ENCODE data around the gene IL4. TPM values are rescaled to one million over a fixed set of nuclear protein-coding genes. Genes with fewer than 3 reads are reported as not detected.

IL4 gene
- total and polyA plus RNA-seq, 8 donors, result not detected

DNA sequence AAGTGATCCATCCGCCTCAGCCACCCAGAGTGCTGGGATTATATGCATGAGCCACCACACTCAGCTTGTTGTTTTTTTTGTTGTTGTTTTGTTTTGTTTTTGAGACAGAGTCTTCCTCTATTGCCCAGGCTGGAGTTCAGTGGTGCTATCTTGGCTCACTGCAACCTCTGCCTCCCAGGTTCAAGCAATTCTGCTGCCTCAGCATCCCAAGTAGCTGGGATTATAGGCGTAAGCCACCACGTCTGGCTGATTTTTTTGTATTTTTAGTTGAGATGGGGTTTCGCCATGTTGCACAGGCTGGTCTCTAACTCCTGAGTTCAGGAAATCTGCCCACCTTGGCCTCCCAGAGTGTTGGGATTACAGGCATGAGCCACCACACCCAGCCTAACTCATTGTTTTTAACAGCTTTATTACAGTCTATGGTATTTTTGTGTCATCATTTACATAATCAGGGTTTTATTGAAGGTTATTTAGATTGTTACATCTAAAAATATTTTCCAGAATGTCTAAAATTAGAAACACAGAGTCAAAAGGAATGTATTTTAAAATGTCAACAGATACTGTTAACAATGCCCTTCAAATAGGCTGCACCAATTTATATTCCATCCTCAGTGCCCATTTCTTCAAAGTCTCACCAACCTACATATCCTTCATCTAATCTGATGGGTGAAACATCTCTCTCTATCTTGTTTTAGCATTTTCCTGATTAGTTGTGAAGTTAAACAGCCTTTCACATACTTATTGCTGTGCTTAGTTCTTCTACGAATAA lies 44.9 kb downstream of the IL4 start:
- ATAC-seq (no peak), FAIRE-seq (no peak), DNase-seq (no peak)
- H3K9me3 ChIP-seq, result no peaks in the 10 kb centered on the region
- WGBS, 2 donors, result 93 to 95% methylated on average over 5 of the region's 5 CpGs
- H3K4me3 ChIP-seq, result no peak overlapping the region
- intact Hi-C loops (cut with DNase I), result no loop called here
- no peaks in the 10 kb centered on the region for H3K27me3 ChIP-seq
- no peak overlapping the region for H3K27ac ChIP-seq
- no peaks in the 10 kb centered on the region for H3K36me3 ChIP-seq
- TF ChIP-seq, protein P1, sequence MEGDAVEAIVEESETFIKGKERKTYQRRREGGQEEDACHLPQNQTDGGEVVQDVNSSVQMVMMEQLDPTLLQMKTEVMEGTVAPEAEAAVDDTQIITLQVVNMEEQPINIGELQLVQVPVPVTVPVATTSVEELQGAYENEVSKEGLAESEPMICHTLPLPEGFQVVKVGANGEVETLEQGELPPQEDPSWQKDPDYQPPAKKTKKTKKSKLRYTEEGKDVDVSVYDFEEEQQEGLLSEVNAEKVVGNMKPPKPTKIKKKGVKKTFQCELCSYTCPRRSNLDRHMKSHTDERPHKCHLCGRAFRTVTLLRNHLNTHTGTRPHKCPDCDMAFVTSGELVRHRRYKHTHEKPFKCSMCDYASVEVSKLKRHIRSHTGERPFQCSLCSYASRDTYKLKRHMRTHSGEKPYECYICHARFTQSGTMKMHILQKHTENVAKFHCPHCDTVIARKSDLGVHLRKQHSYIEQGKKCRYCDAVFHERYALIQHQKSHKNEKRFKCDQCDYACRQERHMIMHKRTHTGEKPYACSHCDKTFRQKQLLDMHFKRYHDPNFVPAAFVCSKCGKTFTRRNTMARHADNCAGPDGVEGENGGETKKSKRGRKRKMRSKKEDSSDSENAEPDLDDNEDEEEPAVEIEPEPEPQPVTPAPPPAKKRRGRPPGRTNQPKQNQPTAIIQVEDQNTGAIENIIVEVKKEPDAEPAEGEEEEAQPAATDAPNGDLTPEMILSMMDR (IDR thresholded peaks at IDR 0.05), result no peak
- no peaks in the 10 kb centered on the region for H3K4me1 ChIP-seq

GRCh38 chr5:132725745-132726144 lies 52.0 kb downstream of the IL4 start:
- Histone ChIP-seq H3K27ac (no peak overlapping the region), H3K4me1 (no peaks in the 10 kb centered on the region), H3K36me3 (no peaks in the 10 kb centered on the region), H3K27me3 (no peaks in the 10 kb centered on the region), H3K9me3 (no peaks in the 10 kb centered on the region), H3K4me3 (no peak overlapping the region)
- TF ChIP-seq, protein P1 (IDR thresholded peaks at IDR 0.05), result no peak
- intact Hi-C loops (cut with DNase I), result no loop called here
- WGBS, 2 donors, result 96 to 97% methylated on average over 2 of the region's 2 CpGs
- no peak for FAIRE-seq
- no peak for DNase-seq
- ATAC-seq, result no peak

- intact Hi-C loops (cut with DNase I), result no loop called here
Observed at GRCh38 chr5:132729896-132730295, 56.1 kb downstream of the IL4 start.

More at GRCh38 chr5:132729896-132730295, 56.1 kb downstream of the IL4 start:
- H3K4me1 ChIP-seq, result no peaks in the 10 kb centered on the region
- H3K27ac ChIP-seq, result no peak overlapping the region
- H3K36me3 ChIP-seq, result no peaks in the 10 kb centered on the region
- H3K9me3 ChIP-seq, result no peaks in the 10 kb centered on the region
- ATAC-seq (no peak), DNase-seq (no peak), FAIRE-seq (no peak)
- WGBS, 2 donors, result 95 to 97% methylated on average over 10 of the region's 10 CpGs
- no peaks in the 10 kb centered on the region for H3K27me3 ChIP-seq
- TF ChIP-seq, protein P1 (IDR thresholded peaks at IDR 0.05), result no peak
- H3K4me3 ChIP-seq, result no peak overlapping the region

Other genes starting within 250 kb of the IL4 start
- gene IRF1, start 183.2 kb upstream of the IL4 start, total RNA-seq, result 10 to 100 TPM in 4 of 6 donors, 1 to 10 TPM in 2; 7.0 to 28.0 (median 11.1) TPM
- gene IRF1, start 183.2 kb upstream of the IL4 start, polyA plus RNA-seq, result 10 to 100 TPM in 1 of 2 donors, 1 to 10 TPM in 1; 8.5 to 30.8 TPM
- gene IL5, start 130.5 kb upstream of the IL4 start, total RNA-seq, result not detected
- not detected for gene IL5, start 130.5 kb upstream of the IL4 start, polyA plus RNA-seq
- 10 to 100 TPM; 11.3 to 21.1 (median 17.1) TPM for gene RAD50, start 117.0 kb upstream of the IL4 start, total RNA-seq
- 1 to 10 TPM; 5.9 to 7.8 TPM for gene RAD50, start 117.0 kb upstream of the IL4 start, polyA plus RNA-seq
- gene IL13, start 15.8 kb upstream of the IL4 start, total RNA-seq, result not detected
- under 1 TPM in 1 of 2 donors, not detected in 1; 0.07 TPM for gene IL13, start 15.8 kb upstream of the IL4 start, polyA plus RNA-seq
- 1 to 10 TPM; 2.4 to 6.3 (median 4.1) TPM for gene KIF3A, start 63.6 kb downstream of the IL4 start, total RNA-seq
- 1 to 10 TPM; 2.4 to 5.0 TPM for gene KIF3A, start 63.6 kb downstream of the IL4 start, polyA plus RNA-seq
- gene CCNI2, start 73.4 kb downstream of the IL4 start, total RNA-seq, result 1 to 10 TPM in 4 of 6 donors, under 1 TPM in 2; 0.69 to 4.4 (median 1.3) TPM
- 1 to 10 TPM in 1 of 2 donors, under 1 TPM in 1; 0.84 to 1.8 TPM for gene CCNI2, start 73.4 kb downstream of the IL4 start, polyA plus RNA-seq
- gene SEPTIN8, start 103.2 kb downstream of the IL4 start, total RNA-seq, result 10 to 100 TPM; 13.1 to 32.8 (median 17.1) TPM
- gene SEPTIN8, start 103.2 kb downstream of the IL4 start, polyA plus RNA-seq, result 10 to 100 TPM; 17.9 to 18.6 TPM
- gene SOWAHA, start 139.3 kb downstream of the IL4 start, total RNA-seq, result 1 to 10 TPM; 1.5 to 2.8 (median 1.9) TPM
- 1 to 10 TPM; 1.4 to 5.0 TPM for gene SOWAHA, start 139.3 kb downstream of the IL4 start, polyA plus RNA-seq
- gene SHROOM1, start 156.7 kb downstream of the IL4 start, total RNA-seq, result 10 to 100 TPM; 10.7 to 14.7 (median 11.6) TPM
- 10 to 100 TPM; 30.9 to 62.0 TPM for gene SHROOM1, start 156.7 kb downstream of the IL4 start, polyA plus RNA-seq
- under 1 TPM; 0.19 to 0.93 (median 0.31) TPM for gene GDF9, start 192.5 kb downstream of the IL4 start, total RNA-seq
- 1 to 10 TPM in 1 of 2 donors, under 1 TPM in 1; 0.42 to 1.1 TPM for gene GDF9, start 192.5 kb downstream of the IL4 start, polyA plus RNA-seq
- 100 to 1,000 TPM; 133 to 235 (median 189) TPM for gene UQCRQ, start 192.7 kb downstream of the IL4 start, total RNA-seq
- gene UQCRQ, start 192.7 kb downstream of the IL4 start, polyA plus RNA-seq, result 100 to 1,000 TPM; 208 to 216 TPM
- gene LEAP2, start 199.7 kb downstream of the IL4 start, total RNA-seq, result 1 to 10 TPM in 3 of 6 donors, under 1 TPM in 3; 0.55 to 2.0 (median 1.1) TPM
- 1 to 10 TPM; 2.3 to 3.9 TPM for gene LEAP2, start 199.7 kb downstream of the IL4 start, polyA plus RNA-seq

Measured in pancreas (tissue), 10 donors.